OCI-LY7 (cell line): ENCODE results near the gene PRR18. TPM values are rescaled to one million over a fixed set of nuclear protein-coding genes. Genes with fewer than 3 reads are reported as not detected.

Experiments
- Bru-seq: library from RNA; stranded (reverse); fragments of 400-500 nt; gene quantifications from one replicate; lab custom pipeline; 2021; lab: Mats Ljungman, UMichigan
- BruChase-seq, 2 experiments: library from RNA; stranded (reverse); fragments of 400-500 nt; gene quantifications; one replicate each; lab custom pipeline; 2021; lab: Mats Ljungman, UMichigan
- BruUV-seq: library from RNA; stranded (reverse); fragments of 400-500 nt; replicated peaks from 2 replicates; lab custom pipeline; 2021; lab: Mats Ljungman, UMichigan
- CTCF ChIA-PET: fragments of 300-600 bp; sonication (Branson Sonifier 250); formaldehyde crosslinking; loops from one replicate; lab custom pipeline; 2022; ENCODE audit warnings: antibody characterized with exemption; ENCODE audit not compliant: unreplicated experiment; lab: Charles Lee
- POLR2A ChIA-PET: fragments of 300-600 bp; sonication (Branson Sonifier 250); formaldehyde crosslinking; loops from one replicate; lab custom pipeline; 2022; ENCODE audit warnings: antibody characterized with exemption; lab: Charles Lee
- DNase-seq: peaks from one replicate; pipeline ENCODE4 v3.0.0-alpha.2; 2015; ENCODE audit warnings: low spot score
- H2AFZ ChIP-seq: fragments of 200-600 bp; sonication (generic), shearing (Covaris generic); 2 replicates; pipeline ENCODE4 v1.6.1; 2014; ENCODE audit warnings: mild to moderate bottlenecking, antibody characterized with exemption, low read length, moderate library complexity
- H3K27ac ChIP-seq: fragments of 200-600 bp; sonication (generic); 2 replicates; pipeline ENCODE4 v1.5.1; 2014; ENCODE audit warnings: mixed run types, low read depth, mild to moderate bottlenecking, moderate library complexity, low read length, inconsistent platforms; ENCODE audit not compliant: poor library complexity, severe bottlenecking
- H3K36me3 ChIP-seq: fragments of 200-600 bp; sonication (generic); 2 replicates; pipeline ENCODE4 v1.6.1; 2014; ENCODE audit warnings: mild to moderate bottlenecking, antibody characterized with exemption, low read length, moderate library complexity, mixed read lengths; ENCODE audit not compliant: insufficient read depth
- H3K4me1 ChIP-seq: fragments of 200-600 bp; sonication (generic); 2 replicates; pipeline ENCODE4 v1.5.1; 2014; ENCODE audit warnings: mild to moderate bottlenecking, low read length; ENCODE audit not compliant: insufficient read depth, poor library complexity, severe bottlenecking
- H3K4me2 ChIP-seq: fragments of 200-600 bp; sonication (generic); 2 replicates; pipeline ENCODE4 v1.6.1; 2014; ENCODE audit warnings: mild to moderate bottlenecking, low read length
- H3K4me3 ChIP-seq: fragments of 200-600 bp; sonication (generic); 2 replicates; pipeline ENCODE4 v1.5.1; 2014; ENCODE audit warnings: mild to moderate bottlenecking, low read depth, low read length; ENCODE audit not compliant: poor library complexity, severe bottlenecking
- H3K79me2 ChIP-seq: fragments of 200-600 bp; sonication (generic); 2 replicates; pipeline ENCODE4 v1.6.1; 2016; ENCODE audit warnings: low read depth, mild to moderate bottlenecking, low read length, moderate library complexity, mixed read lengths; ENCODE audit not compliant: insufficient read depth
- H3K9me2 ChIP-seq: fragments of 200-600 bp; sonication (generic); 2 replicates; pipeline ENCODE4 v1.6.1; 2016; ENCODE audit warnings: mild to moderate bottlenecking, low read length, mixed read lengths; ENCODE audit not compliant: insufficient read depth
- H3K9me3 ChIP-seq: fragments of 200-600 bp; sonication (generic); 2 replicates; pipeline ENCODE4 v1.6.1; 2014; ENCODE audit warnings: mild to moderate bottlenecking, mixed run types, low read length, mixed read lengths
- H4K20me1 ChIP-seq: fragments of 200-600 bp; sonication (generic); 2 replicates; pipeline ENCODE4 v1.6.1; 2014; ENCODE audit warnings: mild to moderate bottlenecking, antibody characterized with exemption, low read length, moderate library complexity, mixed read lengths; ENCODE audit not compliant: insufficient read depth
- EZH2phosphoT487 ChIP-seq: fragments of 200-600 bp; sonication (generic); IDR thresholded peaks from 2 replicates; pipeline ENCODE4 v1.6.1; 2018; ENCODE audit warnings: low read depth, borderline replicate concordance, mild to moderate bottlenecking, mixed run types, antibody characterized with exemption, low read length, moderate library complexity, mixed read lengths
- intact Hi-C: fragments of 100-400 bp; cut with micrococcal nuclease; formaldehyde crosslinking; loops from one replicate; pipeline ENCODE4 v1.10.0; 2022; ENCODE audit not compliant: unreplicated experiment
- long read RNA-seq: library from polyadenylated mRNA; stranded (forward); transcript quantifications from one replicate; pipeline ENCODE4 v2.0.0, GENCODE V29; 2022
- total RNA-seq, 2 experiments: library from RNA; depleted of rRNA in 1 of 2; stranded (reverse); fragments of >200 nt in 1 of 2; shearing (Covaris generic) in 1 of 2; gene quantifications; 2 replicates each; pipeline ENCODE4 v1.2.3, GENCODE V29; 2014 to 2022
- TF ChIP-seq, protein P1 (sequence below): fragments of 200-600 bp; sonication (generic); conservative IDR thresholded peaks from 2 replicates; pipeline ENCODE4 v1.5.1; 2014; ENCODE audit warnings: mild to moderate bottlenecking, antibody characterized with exemption, low read length, moderate library complexity, mixed read lengths

The PRR18 gene, protein sequence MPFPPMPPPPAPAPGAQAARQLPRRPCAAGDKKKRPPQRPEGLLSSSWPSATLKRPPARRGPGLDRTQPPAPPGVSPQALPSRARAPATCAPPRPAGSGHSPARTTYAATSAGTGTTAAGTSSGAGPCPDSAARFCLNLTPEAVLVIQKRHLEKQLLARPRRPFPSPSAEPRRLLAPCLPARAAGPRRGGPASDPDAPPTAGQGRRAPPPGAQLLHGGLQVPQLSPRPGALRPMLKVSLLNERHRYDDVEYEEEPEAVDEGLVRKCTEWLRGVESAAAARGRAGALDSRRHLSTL
- 0.26 and 0.38 TPM in 2 replicates for total RNA-seq (2014; rRNA removed; shearing (Covaris generic))
- total RNA-seq (2022), result 0.13 TPM in 1 of 2 replicates, not detected in the other
- not detected for Bru-seq, nascent RNA
- BruChase-seq, experiment 1, labeled RNA remaining after a 6-hour chase, result percentile 16 among the genes with signal in this experiment
- BruChase-seq, experiment 2, labeled RNA remaining after a 2-hour chase, result percentile 32 among the genes with signal in this experiment
- long read RNA-seq, result 0 reads

DNA sequence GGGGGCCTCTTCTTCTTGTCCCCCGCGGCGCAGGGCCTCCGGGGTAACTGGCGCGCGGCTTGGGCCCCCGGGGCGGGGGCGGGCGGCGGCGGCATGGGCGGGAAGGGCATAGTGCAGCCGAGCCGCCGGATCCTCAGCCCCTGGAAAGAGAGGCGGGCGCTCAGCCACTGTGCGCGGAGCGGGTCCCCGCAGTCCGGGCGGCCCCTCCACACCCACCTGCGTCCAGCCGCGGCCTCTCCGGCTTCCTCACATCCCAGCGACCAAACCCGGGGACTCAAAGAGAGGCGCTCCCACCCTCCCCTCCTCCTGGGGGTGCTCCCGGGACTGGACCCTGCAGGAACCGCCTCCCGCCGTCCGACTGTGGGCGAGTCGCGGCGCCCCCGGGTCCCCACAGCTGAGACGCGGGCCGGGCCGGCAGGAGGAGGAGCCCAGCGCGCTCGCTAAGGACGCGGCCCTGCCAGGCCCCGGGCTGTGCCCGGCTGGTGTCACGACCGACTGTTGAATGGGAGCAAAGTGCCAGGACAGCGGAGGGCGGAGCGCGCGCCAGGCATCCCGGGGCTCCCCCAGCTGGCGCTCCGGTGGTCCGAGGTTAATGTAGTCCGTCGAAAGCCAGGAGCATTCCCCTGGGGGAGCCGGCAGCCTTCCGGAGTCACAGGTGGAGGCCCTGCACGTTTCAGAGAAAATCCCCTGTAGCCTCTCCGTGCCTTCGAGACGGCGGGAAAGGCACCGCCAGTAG is at the start of gene PRR18:
PRR18 (minus strand) TSS at position 360 of the 736 bp plus-strand sequence; CDS start at position 110, 250 bp downstream.
- Histone ChIP-seq H4K20me1 (no peaks in the 10 kb centered on the region), H3K36me3 (no peaks in the 10 kb centered on the region), H3K9me2 (no peaks in the 10 kb centered on the region), H3K4me2 (peak within 1 kb of the TSS; percentile 70), H3K79me2 (no peaks in the 10 kb centered on the region), H3K4me3 (peak within 1 kb of the TSS; percentile 62), H3K9me3 (no peaks in the 10 kb centered on the region), H3K27ac (no peak within 1 kb of the TSS), H3K4me1 (peaks cover 20% of the 10 kb centered on the region), H2AFZ (peak within 1 kb of the TSS; percentile 72)
- intact Hi-C loops, result no loop called here
- TF ChIP-seq, protein P1, sequence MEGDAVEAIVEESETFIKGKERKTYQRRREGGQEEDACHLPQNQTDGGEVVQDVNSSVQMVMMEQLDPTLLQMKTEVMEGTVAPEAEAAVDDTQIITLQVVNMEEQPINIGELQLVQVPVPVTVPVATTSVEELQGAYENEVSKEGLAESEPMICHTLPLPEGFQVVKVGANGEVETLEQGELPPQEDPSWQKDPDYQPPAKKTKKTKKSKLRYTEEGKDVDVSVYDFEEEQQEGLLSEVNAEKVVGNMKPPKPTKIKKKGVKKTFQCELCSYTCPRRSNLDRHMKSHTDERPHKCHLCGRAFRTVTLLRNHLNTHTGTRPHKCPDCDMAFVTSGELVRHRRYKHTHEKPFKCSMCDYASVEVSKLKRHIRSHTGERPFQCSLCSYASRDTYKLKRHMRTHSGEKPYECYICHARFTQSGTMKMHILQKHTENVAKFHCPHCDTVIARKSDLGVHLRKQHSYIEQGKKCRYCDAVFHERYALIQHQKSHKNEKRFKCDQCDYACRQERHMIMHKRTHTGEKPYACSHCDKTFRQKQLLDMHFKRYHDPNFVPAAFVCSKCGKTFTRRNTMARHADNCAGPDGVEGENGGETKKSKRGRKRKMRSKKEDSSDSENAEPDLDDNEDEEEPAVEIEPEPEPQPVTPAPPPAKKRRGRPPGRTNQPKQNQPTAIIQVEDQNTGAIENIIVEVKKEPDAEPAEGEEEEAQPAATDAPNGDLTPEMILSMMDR, result 0 out of 2 replicates have a peak, but pooled peaks have one; percentile 21
- TF ChIP-seq EZH2phosphoT487, result 0 out of 2 replicates have a peak, but pooled peaks have one; percentile 11
- CTCF ChIA-PET, result no interaction called here
- POLR2A ChIA-PET, result interaction anchor here (0.8 kb wide), 1 partner anchor 29 kb away, joined by 3 read pairs; no protein-coding TSS in a partner anchor
- BruUV-seq, result no TSS peak
- DNase-seq, result peak; percentile 65

DNA sequence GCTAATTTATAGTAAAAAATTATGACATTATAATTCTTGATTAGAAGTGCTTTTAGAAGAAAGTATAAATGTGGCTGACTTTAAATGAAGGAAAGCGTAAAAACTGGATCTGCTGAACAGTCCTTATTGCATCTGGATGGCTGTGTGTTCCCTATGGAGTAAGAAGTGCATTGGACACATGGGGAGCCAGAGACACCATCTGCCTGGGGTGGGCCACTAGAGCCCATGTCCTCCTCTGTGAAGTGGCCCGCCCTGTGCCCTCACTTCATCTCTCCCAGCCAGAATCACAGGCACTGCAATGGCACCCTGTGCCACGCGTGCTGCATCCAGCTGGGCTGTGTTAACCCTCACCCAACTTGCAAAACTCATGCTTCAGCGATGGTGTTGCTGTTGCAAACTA is 47.4 kb upstream of the PRR18 start:
- no peaks in the 10 kb centered on the region for H3K9me2 ChIP-seq
- no peak for DNase-seq
- H3K4me1 ChIP-seq, result peaks cover 9% of the 10 kb centered on the region
- no peaks in the 10 kb centered on the region for H3K79me2 ChIP-seq
- H3K4me3 ChIP-seq, result no peak overlapping the region
- peaks cover 6% of the 10 kb centered on the region; the same call in 1 of the 2 replicates for H3K9me3 ChIP-seq
- POLR2A ChIA-PET, result interaction anchor here (0.6 to 2.3 kb wide), 3 partner anchors 13 to 102 kb away, joined by 3 to 6 read pairs (median 3); no protein-coding TSS in a partner anchor
- no peaks in the 10 kb centered on the region for H4K20me1 ChIP-seq
- CTCF ChIA-PET, result no interaction called here
- intact Hi-C loops, result no loop called here
- H2AFZ ChIP-seq, result no peak overlapping the region
- no peak overlapping the region; the same call in 1 of the 2 replicates for H3K4me2 ChIP-seq
- no peaks in the 10 kb centered on the region for H3K36me3 ChIP-seq
- BruUV-seq, result no TSS peak
- TF ChIP-seq, protein P1, result no peak
- no peak for TF ChIP-seq EZH2phosphoT487
- H3K27ac ChIP-seq, result no peak overlapping the region
